GM12878 (cell line): Measurements from ENCODE around the gene MT1G. TPM values are rescaled to one million over a fixed set of nuclear protein-coding genes. Genes with fewer than 3 reads are reported as not detected.

Experiments used
- ATAC-seq: fragments of 200-7000 bp; cut with Tn5 transposase; 3 replicates; pipeline ENCODE4 v1.9.1; 2020; ENCODE audit warnings: mild to moderate bottlenecking, moderate library complexity
- BruUV-seq: library from RNA; stranded (reverse); fragments of 400-500 nt; replicated peaks from 2 replicates; lab custom pipeline; 2021; lab: Mats Ljungman, UMichigan
- CTCF ChIA-PET: fragments of 300-600 bp; sonication (Branson Sonifier 250); formaldehyde crosslinking; extraction: SDS; loops from one replicate; lab custom pipeline; 2021; ENCODE audit warnings: inconsistent platforms; lab: Yijun Ruan, JAX
- POLR2A ChIA-PET: fragments of 350-600 bp; formaldehyde crosslinking; extraction: SDS; loops from one replicate; lab custom pipeline; 2021; ENCODE audit warnings: inconsistent platforms; lab: Charles Lee
- RAD21 ChIA-PET: fragments of 300-600 bp; sonication (Branson Sonifier 250); formaldehyde crosslinking; loops from one replicate; lab custom pipeline; 2023; ENCODE audit warnings: antibody characterized with exemption; ENCODE audit not compliant: unreplicated experiment; lab: Charles Lee
- SMC1A ChIA-PET: fragments of 300-600 bp; sonication (Branson Sonifier 250); formaldehyde crosslinking; loops from one replicate; lab custom pipeline; 2023; ENCODE audit not compliant: unreplicated experiment, uncharacterized antibody; lab: Charles Lee
- DNase-seq: peaks from one replicate; pipeline ENCODE4 v3.0.0-alpha.2; 2011; ENCODE audit warnings: low read depth, low spot score
- FAIRE-seq: peaks from 3 replicates; lab custom pipeline; 2011; peaks lifted over from hg19 to GRCh38; lab: Jason Lieb, UNC
- H2AFZ ChIP-seq: 2 replicates; pipeline ENCODE4 v1.6.0; 2011; ENCODE audit warnings: low read depth, low read length, control low read depth; ENCODE audit not compliant: control insufficient read depth
- H3K27ac ChIP-seq: 2 replicates; pipeline ENCODE4 v1.5.1; 2011; ENCODE audit warnings: control low read depth; ENCODE audit not compliant: control insufficient read depth, insufficient read depth
- H3K27me3 ChIP-seq, 2 experiments: replicated peaks in 1 of 2; 2 replicates each; pipeline versions ENCODE4 v1.6.0 to v1.6.1; 2011; ENCODE audit warnings: low read length in 1 of 2; ENCODE audit not compliant: control insufficient read depth in 2 of 2, insufficient read depth in 2 of 2
- H3K36me3 ChIP-seq, 2 experiments: 2 replicates each; pipeline ENCODE4 v1.5.1; 2011; ENCODE audit warnings: low read length in 1 of 2; ENCODE audit not compliant: control insufficient read depth in 2 of 2, insufficient read depth in 2 of 2
- H3K4me1 ChIP-seq: 2 replicates; pipeline ENCODE4 v1.6.1; 2011; ENCODE audit warnings: mild to moderate bottlenecking, low read length, moderate library complexity, mixed read lengths; ENCODE audit not compliant: control insufficient read depth, insufficient read depth
- H3K4me2 ChIP-seq: 2 replicates; pipeline ENCODE4 v1.6.0; 2011; ENCODE audit warnings: control low read depth; ENCODE audit not compliant: control insufficient read depth, insufficient read depth
- H3K4me3 ChIP-seq: fragments of 200-600 bp; sonication (generic); 2 replicates; pipeline ENCODE4 v1.5.1; 2016
- H3K79me2 ChIP-seq: 2 replicates; pipeline ENCODE4 v1.6.0; 2011; ENCODE audit warnings: low read length; ENCODE audit not compliant: control insufficient read depth, insufficient read depth
- H3K9ac ChIP-seq: 2 replicates; pipeline ENCODE4 v1.8.0; 2011; ENCODE audit warnings: low read length, control low read depth, mixed read lengths; ENCODE audit not compliant: control insufficient read depth, insufficient read depth
- H3K9me3 ChIP-seq: replicated peaks from 3 replicates; pipeline ENCODE4 v1.5.1; 2011; ENCODE audit warnings: mild to moderate bottlenecking, low read length; ENCODE audit not compliant: control insufficient read depth, insufficient read depth
- H4K20me1 ChIP-seq: 2 replicates; pipeline ENCODE4 v1.6.0; 2011; ENCODE audit not compliant: control insufficient read depth, insufficient read depth
- ASH2L ChIP-seq: fragments of 300-600, 200-600 bp; sonication (generic); IDR thresholded peaks from 2 replicates; pipeline ENCODE4 v1.6.1; 2017; ENCODE audit warnings: low read depth, mild to moderate bottlenecking, borderline replicate concordance
- ATF7 ChIP-seq: fragments of 450-650 bp; IDR thresholded peaks from 2 replicates; pipeline ENCODE4 v1.6.1; 2016; ENCODE audit warnings: low read depth, mild to moderate bottlenecking
- CHD4 ChIP-seq: fragments of 200-600 bp; sonication (generic); IDR thresholded peaks from 2 replicates; pipeline ENCODE4 v1.6.1; 2016; ENCODE audit warnings: mild to moderate bottlenecking
- CUX1 ChIP-seq: IDR thresholded peaks from 2 replicates; pipeline ENCODE4 v1.6.1; 2012; ENCODE audit warnings: improper control_type of control experiment, low read depth, low read length; ENCODE audit not compliant: insufficient replicate concordance
- NFIC ChIP-seq: IDR thresholded peaks from 2 replicates; pipeline ENCODE4 v1.6.1; 2012; ENCODE audit warnings: low read depth, mild to moderate bottlenecking, inconsistent platforms, low read length, moderate library complexity
- SMAD1 ChIP-seq: fragments of 450-650 bp; IDR thresholded peaks from 2 replicates; pipeline ENCODE4 v1.6.1; 2018; ENCODE audit warnings: mild to moderate bottlenecking, low read depth; ENCODE audit not compliant: partially characterized antibody
- SPI1 ChIP-seq: IDR thresholded peaks from 2 replicates; pipeline ENCODE4 v1.6.1; 2011; ENCODE audit warnings: low read depth, mild to moderate bottlenecking, low read length, moderate library complexity, borderline replicate concordance; ENCODE audit not compliant: insufficient read depth
- ZBED1 ChIP-seq: IDR thresholded peaks from 2 replicates; pipeline ENCODE4 v1.6.1; 2016; ENCODE audit warnings: borderline replicate concordance
- ZNF622 ChIP-seq: fragments of 450-650 bp; IDR thresholded peaks from 2 replicates; pipeline ENCODE4 v1.6.1; 2017; ENCODE audit warnings: mild to moderate bottlenecking, inconsistent platforms
- WGBS: methylation state at CpG from one replicate; pipeline ENCODE4 v1.1.6; 2016; ENCODE audit warnings: low lambda C conversion rate; ENCODE audit not compliant: insufficient replicate concordance, insufficient coverage; ENCODE audit errors: missing lambda C conversion rate; 5-methylcytosine and 5-hydroxymethylcytosine counted together
- in situ Hi-C: fragments of 300-500 bp; cut with MboI; formaldehyde crosslinking; loops from 9 replicates; pipeline ENCODE4 v1.14.3; 2018; ENCODE audit warnings: mixed read lengths
- intact Hi-C: fragments of 100-400 bp; cut with micrococcal nuclease; formaldehyde crosslinking; loops from one replicate; pipeline ENCODE4 v1.14.2; 2022; ENCODE audit not compliant: unreplicated experiment
- polyA plus RNA-seq, 11 experiments: library from polyadenylated mRNA; depleted of rRNA in 4 of 11; unstranded in 6 of 11; stranded (reverse) in 5 of 11; fragments of >200 nt; fragmentation: Nextera tagmentation in 4 of 11; fragmentation: Illumina TruSeq in 1 of 11; extraction: Ambion mirVana in 4 of 11; extraction: Trizol in 1 of 11; gene quantifications; 1 replicate in 1 of 11; 2 replicates in 10 of 11; pipeline versions ENCODE4 v1.2.1 to v1.2.3, GENCODE V29; 2011 to 2016; ENCODE audit warnings: inconsistent platforms in 2 of 11, missing spikeins in 2 of 11, low read depth in 1 of 11
- total RNA-seq, 4 experiments: library from RNA; depleted of rRNA in 3 of 4; stranded (reverse); fragments of >200 nt in 3 of 4; fragmentation: Illumina TruSeq in 1 of 4; extraction: Trizol in 1 of 4; gene quantifications; 2 replicates each; pipeline versions ENCODE4 v1.2.1 to v1.2.3, GENCODE V29; 2013 to 2021
- TF ChIP-seq, protein P1 (sequence below): fragments of 150-350 bp; IDR thresholded peaks from 2 replicates; pipeline ENCODE4 v1.6.1; 2016; ENCODE audit warnings: low read depth, low read length
- TF ChIP-seq, protein P2 (sequence below): fragments of 450-650 bp; formaldehyde crosslinking; IDR thresholded peaks from 2 replicates; pipeline ENCODE4 v1.4.0; 2022; ENCODE audit warnings: mild to moderate bottlenecking, moderate library complexity

MT1G gene
- total and polyA plus RNA-seq, 10 of the 15 experiments (the other 5 are each of a cell fraction or from before 2014, with no cell fraction given) = 1.2 to 9.1 (median 4.6) TPM

GRCh38 chr16:56691885-56692284 lies 24.0 kb upstream of the MT1G start:
- in situ Hi-C loops = loop anchor here (25.0 kb wide), 1 partner anchor 755 kb away; no protein-coding TSS in a partner anchor
- H4K20me1 ChIP-seq = no peaks in the 10 kb centered on the region
- no TSS peak for BruUV-seq
- ChIA-PET RAD21 (no interaction called here), POLR2A (no interaction called here)
- DNase-seq = no peak
- TF ChIP-seq CUX1 = no peak
- TF ChIP-seq, protein P1, sequence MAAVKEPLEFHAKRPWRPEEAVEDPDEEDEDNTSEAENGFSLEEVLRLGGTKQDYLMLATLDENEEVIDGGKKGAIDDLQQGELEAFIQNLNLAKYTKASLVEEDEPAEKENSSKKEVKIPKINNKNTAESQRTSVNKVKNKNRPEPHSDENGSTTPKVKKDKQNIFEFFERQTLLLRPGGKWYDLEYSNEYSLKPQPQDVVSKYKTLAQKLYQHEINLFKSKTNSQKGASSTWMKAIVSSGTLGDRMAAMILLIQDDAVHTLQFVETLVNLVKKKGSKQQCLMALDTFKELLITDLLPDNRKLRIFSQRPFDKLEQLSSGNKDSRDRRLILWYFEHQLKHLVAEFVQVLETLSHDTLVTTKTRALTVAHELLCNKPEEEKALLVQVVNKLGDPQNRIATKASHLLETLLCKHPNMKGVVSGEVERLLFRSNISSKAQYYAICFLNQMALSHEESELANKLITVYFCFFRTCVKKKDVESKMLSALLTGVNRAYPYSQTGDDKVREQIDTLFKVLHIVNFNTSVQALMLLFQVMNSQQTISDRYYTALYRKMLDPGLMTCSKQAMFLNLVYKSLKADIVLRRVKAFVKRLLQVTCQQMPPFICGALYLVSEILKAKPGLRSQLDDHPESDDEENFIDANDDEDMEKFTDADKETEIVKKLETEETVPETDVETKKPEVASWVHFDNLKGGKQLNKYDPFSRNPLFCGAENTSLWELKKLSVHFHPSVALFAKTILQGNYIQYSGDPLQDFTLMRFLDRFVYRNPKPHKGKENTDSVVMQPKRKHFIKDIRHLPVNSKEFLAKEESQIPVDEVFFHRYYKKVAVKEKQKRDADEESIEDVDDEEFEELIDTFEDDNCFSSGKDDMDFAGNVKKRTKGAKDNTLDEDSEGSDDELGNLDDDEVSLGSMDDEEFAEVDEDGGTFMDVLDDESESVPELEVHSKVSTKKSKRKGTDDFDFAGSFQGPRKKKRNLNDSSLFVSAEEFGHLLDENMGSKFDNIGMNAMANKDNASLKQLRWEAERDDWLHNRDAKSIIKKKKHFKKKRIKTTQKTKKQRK = no peak
- TF ChIP-seq ASH2L = no peak
- no peak for TF ChIP-seq ATF7
- TF ChIP-seq SPI1 = no peak
- TF ChIP-seq SMAD1 = no peak
- no peak for TF ChIP-seq ZBED1
- TF ChIP-seq, protein P2, sequence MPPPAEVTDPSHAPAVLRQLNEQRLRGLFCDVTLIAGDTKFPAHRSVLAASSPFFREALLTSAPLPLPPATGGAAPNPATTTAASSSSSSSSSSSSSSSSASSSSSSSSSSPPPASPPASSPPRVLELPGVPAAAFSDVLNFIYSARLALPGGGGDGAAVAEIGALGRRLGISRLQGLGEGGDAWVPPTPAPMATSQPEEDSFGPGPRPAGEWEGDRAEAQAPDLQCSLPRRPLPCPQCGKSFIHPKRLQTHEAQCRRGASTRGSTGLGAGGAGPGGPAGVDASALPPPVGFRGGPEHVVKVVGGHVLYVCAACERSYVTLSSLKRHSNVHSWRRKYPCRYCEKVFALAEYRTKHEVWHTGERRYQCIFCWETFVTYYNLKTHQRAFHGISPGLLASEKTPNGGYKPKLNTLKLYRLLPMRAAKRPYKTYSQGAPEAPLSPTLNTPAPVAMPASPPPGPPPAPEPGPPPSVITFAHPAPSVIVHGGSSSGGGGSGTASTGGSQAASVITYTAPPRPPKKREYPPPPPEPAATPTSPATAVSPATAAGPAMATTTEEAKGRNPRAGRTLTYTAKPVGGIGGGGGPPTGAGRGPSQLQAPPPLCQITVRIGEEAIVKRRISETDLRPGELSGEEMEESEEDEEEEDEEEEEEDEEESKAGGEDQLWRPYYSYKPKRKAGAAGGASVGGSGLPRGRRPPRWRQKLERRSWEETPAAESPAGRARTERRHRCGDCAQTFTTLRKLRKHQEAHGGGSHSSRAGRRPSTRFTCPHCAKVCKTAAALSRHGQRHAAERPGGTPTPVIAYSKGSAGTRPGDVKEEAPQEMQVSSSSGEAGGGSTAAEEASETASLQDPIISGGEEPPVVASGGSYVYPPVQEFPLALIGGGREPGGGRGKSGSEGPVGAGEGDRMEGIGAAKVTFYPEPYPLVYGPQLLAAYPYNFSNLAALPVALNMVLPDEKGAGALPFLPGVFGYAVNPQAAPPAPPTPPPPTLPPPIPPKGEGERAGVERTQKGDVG = no peak
- TF ChIP-seq CHD4 = no peak
- no peak for TF ChIP-seq NFIC
- TF ChIP-seq ZNF622 = no peak
- TF ChIP-seq, all 136 proteins: peak for 0
- H2AFZ ChIP-seq = no peak overlapping the region
- WGBS = 24% methylated on average over 4 of the region's 4 CpGs
- CTCF ChIA-PET = no interaction called here
- no peak for ATAC-seq
- H3K79me2 ChIP-seq = no peaks in the 10 kb centered on the region
- H3K9me3 ChIP-seq = no peaks in the 10 kb centered on the region; the same call in 2 of the 3 replicates
- H3K4me2 ChIP-seq = no peak overlapping the region
- H3K9ac ChIP-seq = no peak overlapping the region
- H3K27ac ChIP-seq = no peak overlapping the region
- no peaks in the 10 kb centered on the region for H3K36me3 ChIP-seq
- no peak overlapping the region for H3K4me3 ChIP-seq
- intact Hi-C loops = no loop called here
- H3K27me3 ChIP-seq = no peaks in the 10 kb centered on the region; a peak in 2 of 4 replicates
- SMC1A ChIA-PET = interaction anchor here (1.7 kb wide), 1 partner anchor 10 kb away, joined by 6 read pairs; no protein-coding TSS in a partner anchor
- no peak for FAIRE-seq
- no peaks in the 10 kb centered on the region for H3K4me1 ChIP-seq
